SIG-M5 treated with dmso at 0.1 percent for 504 hours (cell line): ENCODE results near the gene WDR62.

Source experiments
- DNase-seq: peaks from one replicate; lab custom pipeline; 2025; ENCODE audit not compliant: unreplicated experiment; lab: John Stamatoyannopoulos, UW

The WDR62 gene

DNA sequence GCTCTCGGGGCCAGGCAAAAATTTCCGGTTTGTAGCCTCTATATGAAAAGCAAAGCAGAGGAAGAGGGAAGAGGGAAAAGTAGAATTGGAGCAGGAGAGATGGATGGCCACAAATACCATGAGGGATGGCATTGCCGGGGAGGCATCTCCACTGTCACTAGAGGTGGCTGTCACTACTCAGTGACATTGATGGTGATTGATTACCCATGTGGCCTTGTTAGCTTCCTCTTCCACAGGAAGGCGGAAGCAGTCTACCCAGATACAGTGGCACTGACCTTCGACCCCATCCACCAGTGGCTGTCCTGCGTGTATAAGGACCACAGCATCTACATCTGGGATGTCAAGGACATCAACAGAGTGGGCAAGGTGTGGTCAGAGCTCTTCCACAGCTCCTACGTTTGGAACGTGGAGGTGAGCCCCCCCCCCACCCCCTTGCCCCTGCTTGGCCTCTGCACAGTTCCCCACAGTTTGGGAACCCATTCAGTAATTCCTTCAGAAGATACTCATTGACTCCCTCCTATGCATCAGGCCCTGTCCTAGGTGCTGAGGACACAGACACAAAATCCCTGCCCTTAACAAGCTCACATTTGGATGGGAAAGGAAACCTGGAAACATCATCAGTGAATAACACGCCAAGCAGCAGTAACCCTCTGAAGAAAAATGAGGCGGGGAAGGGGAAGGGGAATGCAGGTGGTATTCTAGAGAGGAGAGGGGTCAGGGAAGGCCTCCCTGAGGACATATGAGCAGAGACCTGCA, 18.6 kb downstream of the WDR62 start:
- no peak for DNase-seq

GRCh38 chr19:36079389-36079945, 24.8 kb downstream of the WDR62 start:
- DNase-seq: no peak

DNA sequence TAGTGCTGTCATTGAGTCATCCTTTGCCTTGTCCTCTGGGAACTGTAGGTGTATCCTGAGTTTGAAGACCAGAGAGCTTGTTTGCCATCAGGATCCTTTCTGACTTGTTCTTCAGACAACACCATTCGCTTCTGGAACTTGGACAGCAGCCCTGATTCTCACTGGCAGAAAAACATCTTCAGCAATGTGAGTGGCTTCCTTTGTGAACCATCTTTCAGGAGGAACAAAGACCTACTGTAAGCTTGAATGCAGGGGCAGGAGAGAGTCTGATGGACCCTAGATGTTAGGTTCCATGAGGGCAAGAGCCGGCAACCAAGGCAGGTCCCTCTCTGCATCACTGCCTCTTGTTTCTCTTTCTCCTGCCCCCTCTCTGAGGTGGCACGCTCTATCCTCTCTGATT, 26.7 kb downstream of the WDR62 start:
- no peak for DNase-seq

DNA sequence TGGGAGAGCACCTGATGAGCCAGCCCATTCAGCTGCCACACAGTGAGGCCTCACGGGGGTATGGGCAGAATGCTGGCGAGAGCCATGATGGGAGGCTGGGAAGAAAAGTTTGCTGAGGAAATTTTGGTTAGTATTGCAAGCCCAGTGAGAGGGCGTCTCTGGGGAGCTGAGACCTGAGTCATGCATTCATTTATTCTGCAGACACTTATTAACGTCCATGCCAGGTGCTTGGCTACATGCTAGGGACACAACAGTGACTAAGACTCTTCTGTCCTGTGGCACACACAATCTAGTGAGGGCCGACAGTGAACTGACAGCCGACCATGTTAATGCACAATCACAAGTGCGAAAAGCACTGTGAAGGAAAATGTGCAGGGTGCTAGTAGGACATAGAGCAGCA, 27.2 kb downstream of the WDR62 start:
- DNase-seq: no peak

DNA sequence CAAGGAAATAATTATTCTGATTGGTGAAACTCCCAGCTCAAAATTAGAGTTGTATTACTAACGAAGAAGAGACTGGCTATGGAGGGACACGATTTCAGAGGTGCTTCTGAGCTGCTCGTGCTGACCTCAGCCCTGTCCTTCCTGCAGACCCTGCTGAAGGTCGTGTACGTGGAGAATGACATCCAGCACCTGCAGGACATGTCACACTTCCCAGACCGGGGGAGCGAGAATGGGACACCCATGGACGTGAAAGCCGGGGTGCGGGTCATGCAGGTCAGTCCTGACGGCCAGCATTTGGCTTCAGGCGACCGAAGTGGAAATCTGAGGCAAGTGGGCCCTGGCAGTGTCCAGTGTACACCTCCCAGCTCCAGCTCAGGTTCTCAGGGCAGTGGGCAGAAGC, 28.2 kb downstream of the WDR62 start:
- no peak for DNase-seq

DNA sequence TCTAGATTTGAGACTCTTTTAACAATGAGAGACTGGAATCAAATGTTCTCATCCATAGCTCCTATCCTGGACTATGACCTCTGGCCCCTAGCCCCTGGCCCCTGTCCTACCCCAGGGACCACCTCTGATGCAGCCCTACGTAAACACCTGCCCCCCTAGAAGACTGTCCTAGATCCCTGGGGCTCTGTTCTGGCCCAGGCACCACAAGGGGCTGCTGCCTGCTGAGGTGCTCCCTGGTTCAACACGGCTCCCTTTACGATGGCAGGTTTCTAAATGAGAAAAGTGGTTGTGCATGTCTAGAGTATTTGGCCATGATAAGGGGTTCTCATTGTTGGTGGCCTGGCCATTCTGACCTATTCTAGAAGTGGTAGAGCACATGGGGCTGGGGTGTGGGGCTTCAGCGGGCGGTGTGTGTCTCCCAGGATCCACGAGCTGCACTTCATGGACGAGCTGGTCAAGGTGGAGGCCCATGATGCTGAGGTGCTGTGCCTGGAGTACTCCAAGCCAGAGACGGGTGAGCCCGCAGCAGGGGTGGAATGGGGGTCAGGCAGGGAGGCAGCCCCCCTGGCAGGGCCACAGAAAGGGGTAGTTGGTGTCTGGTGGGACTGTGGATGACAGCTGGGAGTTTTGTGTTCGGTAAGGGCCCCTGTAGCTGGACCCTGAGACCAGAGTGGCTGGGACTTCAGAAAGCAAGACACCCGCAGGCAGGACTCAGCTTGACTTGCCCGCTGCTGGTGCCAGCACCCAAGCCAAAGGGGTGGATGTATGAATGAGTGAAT, 29.7 kb downstream of the WDR62 start:
- no peak for DNase-seq

DNA sequence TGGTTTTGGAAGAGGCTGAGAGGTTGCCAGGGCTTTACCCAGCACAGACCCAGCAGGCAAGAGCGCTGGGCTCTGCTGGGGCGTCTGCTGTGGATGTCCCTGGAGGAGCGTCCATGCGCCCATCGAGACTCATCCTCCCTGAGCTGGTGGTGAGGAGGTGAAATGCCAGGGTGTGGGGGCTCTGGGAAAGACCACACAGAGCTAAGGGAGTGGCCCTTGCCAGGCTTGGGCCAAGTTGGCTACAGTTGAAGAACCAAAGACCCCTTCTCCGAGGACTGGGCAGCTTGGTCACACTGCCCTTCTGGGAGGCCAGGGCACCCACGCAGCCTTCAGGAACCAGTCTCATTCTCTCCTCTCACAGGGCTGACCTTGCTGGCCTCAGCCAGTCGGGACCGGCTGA, 31.6 kb downstream of the WDR62 start:
- DNase-seq: no peak

GRCh38 chr19:36089847-36090246, 35.1 kb downstream of the WDR62 start:
- DNase-seq: no peak

DNA sequence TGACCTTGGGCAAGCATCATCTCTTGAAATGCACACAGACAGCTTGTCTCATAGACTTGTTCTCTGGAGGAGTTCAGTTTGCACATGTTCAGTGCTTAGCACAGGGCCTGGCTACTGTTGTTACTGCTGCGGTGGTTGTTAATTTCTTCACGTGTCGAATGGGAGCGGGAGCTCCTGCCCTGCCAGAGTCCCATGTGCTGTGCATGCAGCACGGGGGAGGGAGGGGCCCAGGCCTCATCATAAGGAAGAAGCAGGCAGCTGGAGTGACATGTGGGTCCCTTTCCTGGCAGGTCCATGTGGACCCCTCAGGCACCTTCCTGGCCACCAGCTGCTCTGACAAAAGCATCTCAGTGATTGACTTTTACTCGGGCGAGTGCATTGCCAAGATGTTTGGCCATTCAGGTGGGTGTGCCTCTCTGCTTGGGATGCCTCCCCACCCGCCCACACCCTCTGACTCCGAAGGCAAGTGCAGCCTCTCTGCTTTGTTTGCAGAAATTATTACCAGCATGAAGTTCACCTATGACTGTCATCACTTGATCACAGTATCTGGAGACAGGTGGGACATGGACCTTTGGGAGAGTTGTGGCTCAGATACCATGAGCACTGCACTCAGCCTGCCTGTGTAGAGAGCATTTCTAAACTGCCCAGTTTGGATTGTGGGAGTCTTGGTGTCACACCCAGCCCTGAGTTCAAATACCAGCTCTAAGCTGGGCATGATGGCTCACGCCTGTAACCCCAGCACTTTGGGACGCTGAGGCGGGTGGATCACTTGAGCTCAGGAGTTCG, 36.4 kb downstream of the WDR62 start:
- DNase-seq: no peak

- no peak for DNase-seq
These were observed 37.9 kb downstream of the WDR62 start for GRCh38 chr19:36092566-36092965.

GRCh38 chr19:36093146-36093662, 38.5 kb downstream of the WDR62 start:
- no peak for DNase-seq

DNA sequence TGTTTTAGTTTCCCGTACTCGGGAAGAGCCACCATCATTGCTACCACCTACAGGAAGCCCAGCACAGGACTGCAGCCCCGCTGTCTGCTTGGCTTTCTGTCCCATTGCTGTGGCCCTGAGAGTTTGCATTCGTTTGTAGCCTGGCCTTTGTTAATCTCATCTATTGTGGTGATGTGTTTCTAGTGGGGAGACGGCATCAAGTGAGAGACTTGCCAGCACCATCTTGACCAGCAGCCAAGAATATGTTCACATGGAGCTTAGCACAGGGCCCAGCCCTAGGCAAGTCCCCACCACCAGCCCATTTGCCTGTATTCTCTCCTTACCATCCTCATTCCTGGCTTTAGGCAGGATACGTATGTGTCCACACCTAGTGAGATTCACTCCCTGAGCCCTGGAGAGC, 39.0 kb downstream of the WDR62 start:
- no peak for DNase-seq

DNA sequence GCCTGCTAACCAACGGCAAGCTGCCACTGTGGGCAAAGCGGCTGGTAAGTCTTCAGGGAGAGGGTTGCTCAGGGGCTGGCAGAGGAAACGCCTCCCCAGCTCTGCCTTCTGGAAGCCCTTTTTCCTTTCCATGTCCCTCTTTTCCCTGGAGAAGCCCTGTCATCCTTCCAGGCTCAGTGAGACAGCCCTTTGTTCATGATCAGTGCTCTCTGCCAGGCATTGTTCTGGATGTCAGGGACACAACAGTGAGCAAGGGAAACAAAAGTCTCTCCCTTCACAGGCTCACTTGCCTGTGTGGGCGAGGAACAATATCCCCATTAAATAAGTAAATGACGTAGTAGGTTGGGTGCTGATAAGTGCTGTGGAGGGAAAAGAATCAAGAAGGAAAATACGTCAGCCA, 42.3 kb downstream of the WDR62 start:
- DNase-seq: no peak

DNA sequence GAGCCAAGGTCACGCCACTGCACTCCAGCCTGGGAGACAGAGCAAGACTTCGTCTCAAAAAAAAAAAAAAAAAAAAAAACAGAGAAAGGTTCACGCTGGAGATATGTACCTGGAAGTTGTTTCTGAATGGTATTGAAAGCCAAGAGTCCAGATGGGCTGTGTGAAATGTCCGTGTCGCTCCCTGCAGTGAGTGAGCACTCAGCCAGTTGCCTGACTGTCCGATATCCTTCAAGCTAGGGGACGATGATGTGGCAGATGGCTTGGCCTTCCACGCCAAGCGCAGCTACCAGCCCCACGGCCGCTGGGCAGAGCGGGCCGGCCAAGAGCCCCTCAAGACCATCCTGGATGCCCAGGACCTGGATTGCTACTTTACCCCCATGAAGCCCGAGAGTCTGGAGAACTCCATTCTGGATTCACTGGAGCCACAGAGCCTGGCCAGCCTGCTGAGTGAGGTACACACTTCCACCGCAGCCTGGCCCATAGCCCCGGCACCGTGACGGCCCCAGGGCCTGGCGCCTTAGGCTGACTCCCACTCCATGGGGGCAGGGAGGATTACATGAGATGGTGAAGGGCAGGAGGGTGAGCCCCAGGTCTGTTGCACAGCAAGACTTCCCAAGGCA, 44.6 kb downstream of the WDR62 start:
- no peak for DNase-seq

- DNase-seq: no peak
These were observed 45.8 kb downstream of the WDR62 start for GRCh38 chr19:36100476-36100875.

- no peak for DNase-seq
These were observed 47.0 kb downstream of the WDR62 start for GRCh38 chr19:36101550-36102327.

DNA sequence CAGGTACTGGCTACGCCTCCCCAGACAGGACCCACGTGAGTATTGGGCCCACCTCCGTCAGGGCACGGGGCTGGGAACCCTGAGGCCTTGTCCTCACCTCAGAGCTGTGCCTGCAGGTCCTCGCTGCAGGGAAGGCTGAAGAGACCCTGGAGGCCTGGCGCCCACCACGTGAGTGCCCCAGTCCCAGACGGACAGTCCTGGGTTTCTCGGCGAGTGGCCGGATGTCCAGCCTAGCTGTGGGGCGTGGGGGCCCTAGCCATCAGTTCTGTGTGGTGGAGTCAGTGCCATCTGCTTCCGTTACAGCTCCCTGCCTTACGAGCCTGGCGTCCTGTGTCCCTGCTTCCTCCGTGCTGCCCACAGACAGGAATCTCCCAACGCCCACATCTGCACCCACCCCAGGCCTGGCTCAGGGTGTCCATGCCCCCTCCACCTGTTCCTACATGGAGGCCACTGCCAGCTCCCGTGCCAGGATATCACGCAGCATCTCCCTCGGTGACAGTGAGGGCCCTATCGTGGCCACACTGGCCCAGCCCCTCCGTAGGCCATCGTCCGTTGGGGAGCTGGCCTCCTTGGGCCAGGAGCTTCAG, 48.4 kb downstream of the WDR62 start:
- no peak for DNase-seq

GRCh38 chr19:36103842-36104552, 49.3 kb downstream of the WDR62 start:
- DNase-seq: no peak

- no peak for DNase-seq
These were observed 51.7 kb downstream of the WDR62 start for GRCh38 chr19:36106441-36106840.
